SK-N-SH (cell line): ENCODE data around the gene NTN1.

ENCODE experiments used
- CTCF ChIP-seq: fragments of 200-600 bp; sonication (generic); IDR thresholded peaks from 2 replicates; pipeline ENCODE4 v1.6.1; 2017; ENCODE audit warnings: antibody characterized with exemption, mild to moderate bottlenecking, moderate library complexity
- EP300 ChIP-seq, 2 experiments: IDR thresholded peaks; 2 replicates each; pipeline versions ENCODE4 v1.4.0 to v1.6.1; 2012; ENCODE audit warnings: borderline replicate concordance in 1 of 2, low read depth in 1 of 2, low read length in 1 of 2
- EZH2phosphoT487 ChIP-seq: fragments of 200-600 bp; sonication (generic); IDR thresholded peaks from 2 replicates; pipeline ENCODE4 v1.6.1; 2017; ENCODE audit warnings: low read depth, mixed run types, mild to moderate bottlenecking, antibody characterized with exemption, moderate library complexity, borderline replicate concordance
- FOXJ3 ChIP-seq: sonication (generic); formaldehyde crosslinking; IDR thresholded peaks from 2 replicates; pipeline ENCODE4 v1.5.1; 2020; ENCODE audit warnings: mild to moderate bottlenecking, missing genetic modification reagents
- GABPA ChIP-seq: IDR thresholded peaks from 2 replicates; pipeline ENCODE4 v1.4.0; 2012; ENCODE audit warnings: low read depth, mild to moderate bottlenecking
- MEF2A ChIP-seq: IDR thresholded peaks from 2 replicates; pipeline ENCODE4 v1.4.0; 2012; ENCODE audit warnings: low read depth, borderline replicate concordance
- NRF1 ChIP-seq: IDR thresholded peaks from 2 replicates; pipeline ENCODE4 v1.6.1; 2012; ENCODE audit warnings: low read depth, mild to moderate bottlenecking, low read length
- POLR2AphosphoS5 ChIP-seq: IDR thresholded peaks from 2 replicates; pipeline ENCODE4 v1.6.1; 2012; ENCODE audit warnings: low read depth, low read length
- RCOR1 ChIP-seq: fragments of 150-350 bp; IDR thresholded peaks from 2 replicates; pipeline ENCODE4 v1.6.1; 2017; ENCODE audit warnings: antibody characterized with exemption, low read length
- RXRA ChIP-seq: IDR thresholded peaks from 2 replicates; pipeline ENCODE4 v1.4.0; 2012; ENCODE audit warnings: low read depth, mild to moderate bottlenecking, borderline replicate concordance
- SMC3 ChIP-seq: IDR thresholded peaks from 2 replicates; pipeline ENCODE4 v1.6.1; 2012; ENCODE audit warnings: low read depth, low read length, improper control_type of control experiment
- TAF1 ChIP-seq: IDR thresholded peaks from 2 replicates; pipeline ENCODE4 v1.6.1; 2012; ENCODE audit warnings: low read depth, mild to moderate bottlenecking, low read length, moderate library complexity, borderline replicate concordance
- TF ChIP-seq, protein P1 (sequence below): IDR thresholded peaks from 2 replicates; pipeline ENCODE4 v1.6.1; 2012; ENCODE audit warnings: mild to moderate bottlenecking, low read depth, low read length, moderate library complexity
- TF ChIP-seq, protein P2 (sequence below): IDR thresholded peaks from 2 replicates; pipeline ENCODE4 v1.4.0; 2012; ENCODE audit warnings: low read depth, borderline replicate concordance

- TF ChIP-seq MEF2A (no peak), POLR2AphosphoS5 (no peak), CTCF (no peak), FOXJ3 (CRISPR knock-in tag) (no peak), TAF1 (no peak), NRF1 (no peak), EP300 (IDR thresholded peaks at IDR 0.05; ENCODE audit: borderline replicate concordance in 1 of 2, low read depth in 1 of 2, low read length in 1 of 2) (no peak), RXRA (no peak), RCOR1 (no peak), GABPA (no peak), EZH2phosphoT487 (no peak), SMC3 (no peak)
- TF ChIP-seq, protein P1, sequence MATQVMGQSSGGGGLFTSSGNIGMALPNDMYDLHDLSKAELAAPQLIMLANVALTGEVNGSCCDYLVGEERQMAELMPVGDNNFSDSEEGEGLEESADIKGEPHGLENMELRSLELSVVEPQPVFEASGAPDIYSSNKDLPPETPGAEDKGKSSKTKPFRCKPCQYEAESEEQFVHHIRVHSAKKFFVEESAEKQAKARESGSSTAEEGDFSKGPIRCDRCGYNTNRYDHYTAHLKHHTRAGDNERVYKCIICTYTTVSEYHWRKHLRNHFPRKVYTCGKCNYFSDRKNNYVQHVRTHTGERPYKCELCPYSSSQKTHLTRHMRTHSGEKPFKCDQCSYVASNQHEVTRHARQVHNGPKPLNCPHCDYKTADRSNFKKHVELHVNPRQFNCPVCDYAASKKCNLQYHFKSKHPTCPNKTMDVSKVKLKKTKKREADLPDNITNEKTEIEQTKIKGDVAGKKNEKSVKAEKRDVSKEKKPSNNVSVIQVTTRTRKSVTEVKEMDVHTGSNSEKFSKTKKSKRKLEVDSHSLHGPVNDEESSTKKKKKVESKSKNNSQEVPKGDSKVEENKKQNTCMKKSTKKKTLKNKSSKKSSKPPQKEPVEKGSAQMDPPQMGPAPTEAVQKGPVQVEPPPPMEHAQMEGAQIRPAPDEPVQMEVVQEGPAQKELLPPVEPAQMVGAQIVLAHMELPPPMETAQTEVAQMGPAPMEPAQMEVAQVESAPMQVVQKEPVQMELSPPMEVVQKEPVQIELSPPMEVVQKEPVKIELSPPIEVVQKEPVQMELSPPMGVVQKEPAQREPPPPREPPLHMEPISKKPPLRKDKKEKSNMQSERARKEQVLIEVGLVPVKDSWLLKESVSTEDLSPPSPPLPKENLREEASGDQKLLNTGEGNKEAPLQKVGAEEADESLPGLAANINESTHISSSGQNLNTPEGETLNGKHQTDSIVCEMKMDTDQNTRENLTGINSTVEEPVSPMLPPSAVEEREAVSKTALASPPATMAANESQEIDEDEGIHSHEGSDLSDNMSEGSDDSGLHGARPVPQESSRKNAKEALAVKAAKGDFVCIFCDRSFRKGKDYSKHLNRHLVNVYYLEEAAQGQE: no peak
- TF ChIP-seq, protein P2, sequence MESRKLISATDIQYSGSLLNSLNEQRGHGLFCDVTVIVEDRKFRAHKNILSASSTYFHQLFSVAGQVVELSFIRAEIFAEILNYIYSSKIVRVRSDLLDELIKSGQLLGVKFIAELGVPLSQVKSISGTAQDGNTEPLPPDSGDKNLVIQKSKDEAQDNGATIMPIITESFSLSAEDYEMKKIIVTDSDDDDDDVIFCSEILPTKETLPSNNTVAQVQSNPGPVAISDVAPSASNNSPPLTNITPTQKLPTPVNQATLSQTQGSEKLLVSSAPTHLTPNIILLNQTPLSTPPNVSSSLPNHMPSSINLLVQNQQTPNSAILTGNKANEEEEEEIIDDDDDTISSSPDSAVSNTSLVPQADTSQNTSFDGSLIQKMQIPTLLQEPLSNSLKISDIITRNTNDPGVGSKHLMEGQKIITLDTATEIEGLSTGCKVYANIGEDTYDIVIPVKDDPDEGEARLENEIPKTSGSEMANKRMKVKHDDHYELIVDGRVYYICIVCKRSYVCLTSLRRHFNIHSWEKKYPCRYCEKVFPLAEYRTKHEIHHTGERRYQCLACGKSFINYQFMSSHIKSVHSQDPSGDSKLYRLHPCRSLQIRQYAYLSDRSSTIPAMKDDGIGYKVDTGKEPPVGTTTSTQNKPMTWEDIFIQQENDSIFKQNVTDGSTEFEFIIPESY: no peak
Measured at GRCh38 chr17:9237661-9238301, 216.5 kb downstream of the NTN1 start.
